ENCODE results near the gene FIBCD1.

The FIBCD1 gene

GRCh38 chr9:130862747-130863146 lies 76.3 kb downstream of the FIBCD1 start:
- H3K4me3 ChIP-seq (ENCODE audit: low read length), result no peak overlapping the region
- no peak for TF ChIP-seq CTCF (conservative IDR thresholded peaks at IDR 0.05; ENCODE audit: low read length)
- no peak for DNase-seq (ENCODE audit: low read depth)

GRCh38 chr9:130862217-130862616 lies 76.8 kb downstream of the FIBCD1 start:
- DNase-seq (ENCODE audit: low read depth), result no peak
- no peak overlapping the region for H3K4me3 ChIP-seq (ENCODE audit: low read length)
- TF ChIP-seq CTCF (conservative IDR thresholded peaks at IDR 0.05; ENCODE audit: low read length), result no peak

- peak; percentile 51 for DNase-seq (ENCODE audit: low read depth)
- no peak for TF ChIP-seq CTCF (conservative IDR thresholded peaks at IDR 0.05; ENCODE audit: low read length)
- H3K4me3 ChIP-seq (ENCODE audit: low read length), result no peak overlapping the region
Observed at GRCh38 chr9:130861372-130862180, 77.5 kb downstream of the FIBCD1 start.

- DNase-seq (ENCODE audit: low read depth), result peak; percentile 98
- peak overlapping the region; percentile 23; the same call in 1 of the 2 replicates for H3K4me3 ChIP-seq (ENCODE audit: low read length)
- TF ChIP-seq CTCF (conservative IDR thresholded peaks at IDR 0.05; ENCODE audit: low read length), result peak; percentile 52
Observed at GRCh38 chr9:130860458-130861316, 78.4 kb downstream of the FIBCD1 start.

DNA sequence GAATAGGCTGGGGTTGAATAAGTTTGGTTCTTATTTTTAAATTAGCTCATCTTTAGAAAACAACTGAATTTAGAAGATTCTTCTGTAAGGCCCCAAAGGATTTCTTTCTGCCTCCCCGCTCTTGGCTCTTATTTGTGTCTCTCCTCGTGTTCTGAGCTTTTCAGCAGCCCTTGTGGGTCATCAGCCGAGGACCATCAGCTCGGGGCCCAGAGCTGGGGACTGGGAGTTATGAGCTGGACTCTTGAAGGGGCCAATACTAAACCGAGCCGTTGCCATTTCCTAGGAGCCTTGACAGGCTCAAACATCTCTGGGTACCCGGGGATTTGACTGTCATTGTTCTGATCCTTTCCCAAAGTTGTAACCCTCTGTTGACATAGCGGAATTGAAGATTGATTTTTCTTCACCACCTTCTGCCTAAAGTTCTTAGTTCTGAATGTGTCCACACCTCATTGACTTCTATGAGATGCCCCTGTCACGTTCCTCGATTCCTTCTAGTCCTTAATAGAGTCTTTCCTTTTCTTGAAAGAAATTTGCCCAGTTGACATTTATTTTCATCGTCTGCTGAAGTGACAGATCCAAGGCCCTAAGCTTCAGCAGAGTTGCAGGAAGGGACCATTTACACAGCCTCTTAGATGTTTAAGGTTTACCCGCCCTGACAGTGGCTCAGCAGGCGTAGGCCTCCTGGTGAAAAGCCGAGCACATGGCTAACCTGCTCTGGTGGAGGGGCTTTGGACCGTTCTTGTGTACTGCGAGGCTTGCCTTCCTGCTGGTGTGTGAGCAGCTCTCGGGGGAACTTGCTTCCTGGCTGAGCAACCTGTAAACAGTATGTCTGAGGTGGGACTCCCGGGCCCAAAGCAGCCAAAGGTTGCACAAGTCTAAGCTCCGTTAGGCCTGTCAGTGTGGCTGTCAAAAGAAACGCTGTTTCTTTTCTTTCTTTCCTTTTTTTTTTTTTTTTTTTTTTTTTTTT lies 80.0 kb downstream of the FIBCD1 start:
- TF ChIP-seq CTCF (conservative IDR thresholded peaks at IDR 0.05; ENCODE audit: low read length), result no peak
- no peak overlapping the region for H3K4me3 ChIP-seq (ENCODE audit: low read length)
- no peak for DNase-seq (ENCODE audit: low read depth)

DNA sequence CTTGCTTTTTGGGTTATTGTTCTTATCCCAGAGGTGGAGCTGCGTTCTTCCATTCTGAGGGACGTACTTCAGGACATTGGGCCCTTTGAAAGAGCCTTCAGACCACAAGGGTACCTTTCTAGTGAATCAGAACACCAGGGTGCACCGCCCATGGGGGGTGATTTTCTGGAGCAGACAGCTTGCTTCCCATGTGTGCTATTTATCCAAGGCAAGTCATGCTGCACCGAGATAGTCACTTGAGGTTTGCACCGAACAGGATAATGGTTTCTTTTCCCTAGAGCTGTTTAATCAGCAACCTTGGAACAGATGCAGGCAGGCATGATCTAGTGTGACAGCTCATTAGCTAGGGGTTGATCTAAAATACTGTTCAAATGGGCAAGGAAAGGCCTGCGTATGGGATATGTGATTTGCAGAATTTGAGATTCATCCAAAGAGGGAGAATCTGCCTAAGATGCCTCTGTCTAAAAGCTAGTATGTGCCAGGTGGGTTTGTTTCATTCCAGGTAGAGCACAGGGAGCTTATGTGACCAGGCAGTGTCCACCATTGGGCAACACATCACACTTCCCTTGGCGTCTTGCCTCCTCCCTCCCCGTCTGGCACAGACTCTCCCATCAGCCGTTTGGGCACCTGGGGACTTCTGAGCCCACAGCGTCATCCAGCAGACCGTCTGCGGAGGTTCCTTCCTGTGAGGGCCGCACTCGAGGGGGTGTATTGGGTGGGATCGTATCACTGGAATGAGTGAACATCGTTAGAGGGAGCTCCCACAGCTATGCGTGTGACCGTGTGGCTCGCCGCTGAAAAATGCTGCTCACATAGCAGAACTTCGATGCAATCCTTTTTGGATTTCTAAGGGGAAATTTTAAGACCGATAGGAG lies 80.9 kb downstream of the FIBCD1 start:
- no peak overlapping the region for H3K4me3 ChIP-seq (ENCODE audit: low read length)
- peak; percentile 93 for DNase-seq (ENCODE audit: low read depth)
- TF ChIP-seq CTCF (conservative IDR thresholded peaks at IDR 0.05; ENCODE audit: low read length), result no peak
